Heart left ventricle (tissue), 16 donors: Measurements from ENCODE around the gene FCRL6. TPM values are rescaled to one million over a fixed set of nuclear protein-coding genes. Genes with fewer than 3 reads are reported as not detected.
A peak's percentile ranks its signal among the peaks of the same experiment; 100 is the strongest.

ENCODE experiments used
- ATAC-seq, 4 donors: fragments of 200-7000 bp; cut with Tn5 transposase; one replicate each; pipeline ENCODE4 v1.9.1; 2020 to 2022; ENCODE audit warnings: moderate library complexity in 4 of 4, mild to moderate bottlenecking in 3 of 4, moderate number of reproducible peaks in 1 of 4
- DNase-seq, 5 donors: peaks; one replicate each; pipeline ENCODE4 v3.0.0-alpha.2; 2020
- H3K27ac ChIP-seq, 12 donors: fragments of 200-600 bp; sonication (generic) in 4 of 12; one replicate each; pipeline versions ENCODE4 v1.5.0 to v1.8.0; 2016 to 2022; ENCODE audit warnings: mild to moderate bottlenecking in 2 of 12
- H3K27me3 ChIP-seq, 9 donors: fragments of 200-600 bp; sonication (generic) in 2 of 9; one replicate each; pipeline versions ENCODE4 v1.5.1 to v1.8.0; 2016 to 2022; ENCODE audit warnings: mild to moderate bottlenecking in 3 of 9
- H3K36me3 ChIP-seq, 9 donors: fragments of 200-600 bp; sonication (generic) in 2 of 9; one replicate each; pipeline versions ENCODE4 v1.5.0 to v1.8.0; 2018 to 2022; ENCODE audit warnings: mild to moderate bottlenecking in 2 of 9
- H3K4me1 ChIP-seq, 12 donors: fragments of 200-600 bp; sonication (generic) in 4 of 12; one replicate each; pipeline versions ENCODE4 v1.5.0 to v1.8.0; 2016 to 2022; ENCODE audit warnings: mild to moderate bottlenecking in 3 of 12
- H3K4me3 ChIP-seq, 12 donors: fragments of 200-600 bp; sonication (generic) in 4 of 12; one replicate each; pipeline versions ENCODE4 v1.5.0 to v1.8.0; 2017 to 2022; ENCODE audit warnings: mild to moderate bottlenecking in 9 of 12, moderate library complexity in 4 of 12
- H3K9me3 ChIP-seq, 12 donors: fragments of 200-600 bp; sonication (generic) in 4 of 12; one replicate each; pipeline versions ENCODE4 v1.5.0 to v1.8.0; 2016 to 2022; ENCODE audit warnings: mild to moderate bottlenecking in 1 of 12
- CTCF ChIP-seq, 12 donors: fragments of 200-600 bp; sonication (generic) in 4 of 12; IDR thresholded peaks; one replicate each; pipeline versions ENCODE4 v1.5.0 to v1.8.0; 2018 to 2022; ENCODE audit warnings: antibody characterized with exemption in 12 of 12, mild to moderate bottlenecking in 5 of 12
- POLR2A ChIP-seq, 2 donors: fragments of 450-650 bp; IDR thresholded peaks; one replicate each; pipeline ENCODE4 v1.6.1; 2017; ENCODE audit warnings: antibody characterized with exemption in 2 of 2, mild to moderate bottlenecking in 2 of 2, moderate library complexity in 2 of 2
- WGBS, 4 donors: extraction: QIAGEN DNeasy Blood & Tissue Kit in 2 of 4; methylation state at CpG; one replicate each; pipeline versions ENCODE4 v1.1.5 to v1.1.7; 2013 to 2018; 5-methylcytosine and 5-hydroxymethylcytosine counted together
- intact Hi-C, 10 donors: fragments of 100-400 bp; cut with DNase I; formaldehyde crosslinking; loops; one replicate each; pipeline versions ENCODE4 v1.11.1 to v1.14.2; 2022
- polyA plus RNA-seq, 2 donors: library from polyadenylated mRNA; stranded (reverse); fragments of 200-250 nt; gene quantifications; one replicate each; pipeline ENCODE4 v1.2.3, GENCODE V29; 2013
- total RNA-seq, 9 donors: library from RNA; depleted of rRNA in 2 of 9; stranded (reverse); fragments of >200 nt in 2 of 9; fragmentation: NEBNext Ultra II Directional in 3 of 9; extraction: Animal tissue kit (Norgen Biotek cat#: 25700) in 3 of 9; gene quantifications; one replicate each; pipeline versions ENCODE4 v1.1.0 to v1.2.4, GENCODE V29; 2016 to 2023
- donor health status: ischemic (EF 13 %, LVEDD 7.1; RV severe dilation, severe dysfunction).
- donor health status: healthy with polysubstance abuse.
- donor health status: DM: no; HTN: yes; CAD: no.
- donor health status: DM: no; HTN: no; CAD: no.
- donor health status: ischemic (EF 25% LVEDD 6.9; RV normal size, moderate dysfunction).
- donor health status: ischemic (EF 25% LVEDD 5.7; RV mildly dilated, moderate dysfunction).
- donor health status: healthy.
- donor health status: DM: yes; HTN: yes; CAD: no.
- donor health status: ischemic (EF 35%, LVEDD 5.7; RV mildly dilated, moderate dysfunction).
- donor health status: nonischemic (EF 11% LVEDD 7.7; RV severe dilation, severe dysfunction).
- donor health status: DM: yes; HTN: yes; CAD: no.
- donor health status: PGD.
- donor health status: ischemic (EF 29% LVEDD 5.4; RV normal size, mild dysfunction).
- donor health status: nonischemic (EF 23%, LVEDD 6.1; RV moderate dilation, normal function).

FCRL6 gene
- total and polyA plus RNA-seq, 11 donors: 0.21 to 2.0 (median 1.9) TPM; not detected in 8

- Histone ChIP-seq H3K27me3 (peaks cover 0 to 24% (median 0%) of the 10 kb centered on the region in 9 donors), H3K36me3 (no peaks in the 10 kb centered on the region), H3K4me3 (no peak overlapping the region), H3K4me1 (no peaks in the 10 kb centered on the region), H3K27ac (no peak overlapping the region), H3K9me3 (no peaks in the 10 kb centered on the region)
- TF ChIP-seq POLR2A (IDR thresholded peaks at IDR 0.05) (no peak), CTCF (IDR thresholded peaks at IDR 0.05) (peak; percentile 34 to 65 (median 54))
- WGBS, 4 donors: 8 to 18% (median 13%) methylated on average over 2 of the region's 2 CpGs
- peak in 1 of 4 donors; percentile 44 for ATAC-seq
- intact Hi-C loops: loop anchor here in 2 of 10 donors (10.0 kb wide), 3 partner anchors 214 to 626 kb away; no protein-coding TSS in a partner anchor
- no peak for DNase-seq
Measured at GRCh38 chr1:159790237-159790917, 11.8 kb upstream of the FCRL6 start.

GRCh38 chr1:159791031-159791430, 11.1 kb upstream of the FCRL6 start:
- Histone ChIP-seq H3K27me3 (peaks cover 0 to 30% (median 0%) of the 10 kb centered on the region in 9 donors), H3K4me3 (no peak overlapping the region), H3K4me1 (no peaks in the 10 kb centered on the region), H3K9me3 (no peaks in the 10 kb centered on the region), H3K36me3 (no peaks in the 10 kb centered on the region), H3K27ac (no peak overlapping the region)
- WGBS, 4 donors: 66 to 71% (median 70%) methylated on average over 3 of the region's 3 CpGs
- ATAC-seq: no peak
- DNase-seq: no peak
- no peak for TF ChIP-seq POLR2A (IDR thresholded peaks at IDR 0.05)
- TF ChIP-seq CTCF (IDR thresholded peaks at IDR 0.05): no peak
- intact Hi-C loops: loop anchor here in 2 of 10 donors (10.0 kb wide), 3 partner anchors 214 to 626 kb away; no protein-coding TSS in a partner anchor

- intact Hi-C loops: loop anchor here in 2 of 10 donors (10.0 kb wide), 3 partner anchors 213 to 627 kb away; no protein-coding TSS in a partner anchor
- Histone ChIP-seq H3K9me3 (no peaks in the 10 kb centered on the region), H3K27me3 (peaks cover 0 to 30% (median 0%) of the 10 kb centered on the region in 9 donors), H3K4me1 (no peaks in the 10 kb centered on the region), H3K4me3 (no peak overlapping the region), H3K36me3 (no peaks in the 10 kb centered on the region), H3K27ac (no peak overlapping the region)
- 14 to 30% (median 22%) methylated on average over 3 of the region's 3 CpGs for WGBS, 4 donors
- DNase-seq (no peak), ATAC-seq (no peak)
- TF ChIP-seq CTCF (IDR thresholded peaks at IDR 0.05) (no peak), POLR2A (IDR thresholded peaks at IDR 0.05) (no peak)
Measured at GRCh38 chr1:159791461-159791860, 10.7 kb upstream of the FCRL6 start.

- Histone ChIP-seq H3K36me3 (no peaks in the 10 kb centered on the region), H3K9me3 (no peaks in the 10 kb centered on the region), H3K27me3 (peaks cover 0 to 35% (median 0%) of the 10 kb centered on the region in 9 donors), H3K4me3 (no peak overlapping the region), H3K4me1 (peaks cover 0 to 18% (median 0%) of the 10 kb centered on the region in 12 donors), H3K27ac (no peak overlapping the region)
- 25 to 35% (median 31%) methylated on average over 5 of the region's 5 CpGs for WGBS, 4 donors
- intact Hi-C loops: loop anchor here in 9 of 10 donors (5.0 to 10.0 kb wide), 7 partner anchors 142 to 631 kb away; partner anchors contain the start of gene IGSF9 (in 5 of the 9)
- DNase-seq (no peak), ATAC-seq (no peak)
- no peak for TF ChIP-seq POLR2A (IDR thresholded peaks at IDR 0.05)
- TF ChIP-seq CTCF (IDR thresholded peaks at IDR 0.05): no peak
Measured at GRCh38 chr1:159795534-159795933, 6.6 kb upstream of the FCRL6 start.
